ENCODE results near the gene KLHDC3. TPM values are rescaled to one million over a fixed set of nuclear protein-coding genes. Genes with fewer than 3 reads are reported as not detected.
"Not testable (repeated sequence)": the region's sequence is repeated elsewhere in the genome, so short reads cannot be mapped to it uniquely, and the experiment has no call there.

Gene KLHDC3
- total RNA-seq, 1 donor from 2014 or later: 52.1 TPM

DNA sequence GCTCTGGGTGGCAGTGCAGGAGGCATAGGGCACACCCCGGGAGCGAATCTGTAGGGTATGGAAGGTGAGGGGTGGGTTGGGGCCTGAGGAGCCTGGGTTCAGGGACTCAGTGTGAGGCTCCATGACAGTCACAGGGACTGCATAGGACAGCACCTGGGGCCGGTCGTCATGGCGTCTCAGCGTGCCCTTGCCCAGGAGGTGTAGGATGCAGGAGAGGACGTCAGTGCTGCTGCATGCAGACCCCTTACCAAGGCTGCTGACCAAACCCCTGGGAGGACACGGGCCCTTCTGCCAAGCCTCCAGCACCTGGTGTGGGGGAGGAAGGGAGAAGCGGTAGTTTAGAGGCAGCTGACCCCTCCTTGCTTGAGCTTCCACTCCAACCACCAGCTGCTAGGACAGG, 23.7 kb downstream of the KLHDC3 start:
- TF ChIP-seq POLR2A (IDR thresholded peaks at IDR 0.05) (no peak), POLR2AphosphoS5 (IDR thresholded peaks at IDR 0.05; ENCODE audit: insufficient read depth in 1 of 2, low read depth in 1 of 2) (no peak)
- TF ChIP-seq, protein P1, sequence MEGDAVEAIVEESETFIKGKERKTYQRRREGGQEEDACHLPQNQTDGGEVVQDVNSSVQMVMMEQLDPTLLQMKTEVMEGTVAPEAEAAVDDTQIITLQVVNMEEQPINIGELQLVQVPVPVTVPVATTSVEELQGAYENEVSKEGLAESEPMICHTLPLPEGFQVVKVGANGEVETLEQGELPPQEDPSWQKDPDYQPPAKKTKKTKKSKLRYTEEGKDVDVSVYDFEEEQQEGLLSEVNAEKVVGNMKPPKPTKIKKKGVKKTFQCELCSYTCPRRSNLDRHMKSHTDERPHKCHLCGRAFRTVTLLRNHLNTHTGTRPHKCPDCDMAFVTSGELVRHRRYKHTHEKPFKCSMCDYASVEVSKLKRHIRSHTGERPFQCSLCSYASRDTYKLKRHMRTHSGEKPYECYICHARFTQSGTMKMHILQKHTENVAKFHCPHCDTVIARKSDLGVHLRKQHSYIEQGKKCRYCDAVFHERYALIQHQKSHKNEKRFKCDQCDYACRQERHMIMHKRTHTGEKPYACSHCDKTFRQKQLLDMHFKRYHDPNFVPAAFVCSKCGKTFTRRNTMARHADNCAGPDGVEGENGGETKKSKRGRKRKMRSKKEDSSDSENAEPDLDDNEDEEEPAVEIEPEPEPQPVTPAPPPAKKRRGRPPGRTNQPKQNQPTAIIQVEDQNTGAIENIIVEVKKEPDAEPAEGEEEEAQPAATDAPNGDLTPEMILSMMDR (IDR thresholded peaks at IDR 0.05): no peak
- peaks cover 0 to 42% of the 10 kb centered on the region in 2 donors for H3K36me3 ChIP-seq
- intact Hi-C loops (cut with DNase I): no loop called here
- H3K27me3 ChIP-seq: no peaks in the 10 kb centered on the region
- H3K4me3 ChIP-seq: no peak overlapping the region
- no peak for DNase-seq (ENCODE audit: extremely low spot score in 2 of 2)
- H3K4me1 ChIP-seq: no peaks in the 10 kb centered on the region
- H3K27ac ChIP-seq: no peak overlapping the region
- no peaks in the 10 kb centered on the region for H3K9me3 ChIP-seq

DNA sequence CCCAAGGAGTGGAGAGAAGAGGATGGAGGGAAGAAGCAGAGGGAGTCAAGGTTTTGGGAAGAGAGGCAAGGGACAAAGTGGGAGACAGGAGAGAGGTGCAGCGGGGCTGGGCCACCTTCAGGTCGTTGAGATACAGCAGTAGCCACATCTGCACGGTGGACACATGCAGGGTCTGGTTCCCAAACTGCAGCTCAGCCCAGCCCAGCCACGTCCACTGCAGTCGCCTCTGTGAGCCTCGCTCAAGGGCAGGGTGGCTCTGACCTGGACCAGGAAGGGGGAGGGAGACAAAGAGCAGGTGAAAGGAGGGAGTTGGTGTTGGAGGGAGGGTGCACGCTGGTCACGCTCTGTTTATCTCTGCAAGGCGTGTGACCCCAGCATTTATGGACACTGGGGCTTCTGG, 24.7 kb downstream of the KLHDC3 start:
- no peak for TF ChIP-seq POLR2A (IDR thresholded peaks at IDR 0.05)
- TF ChIP-seq, protein P1 (IDR thresholded peaks at IDR 0.05): no peak
- no peak for TF ChIP-seq POLR2AphosphoS5 (IDR thresholded peaks at IDR 0.05; ENCODE audit: insufficient read depth in 1 of 2, low read depth in 1 of 2)
- DNase-seq (ENCODE audit: extremely low spot score in 2 of 2): no peak
- Histone ChIP-seq H3K27ac (no peak overlapping the region), H3K4me1 (no peaks in the 10 kb centered on the region), H3K27me3 (no peaks in the 10 kb centered on the region), H3K9me3 (no peaks in the 10 kb centered on the region), H3K36me3 (peaks cover 0 to 47% of the 10 kb centered on the region in 2 donors), H3K4me3 (no peak overlapping the region)
- intact Hi-C loops (cut with DNase I): no loop called here

GRCh38 chr6:43040542-43041257, 26.7 kb downstream of the KLHDC3 start:
- Histone ChIP-seq H3K4me3 (no peak overlapping the region), H3K27ac (no peak overlapping the region), H3K36me3 (peaks cover 0 to 53% of the 10 kb centered on the region in 2 donors), H3K9me3 (no peaks in the 10 kb centered on the region), H3K4me1 (no peaks in the 10 kb centered on the region), H3K27me3 (no peaks in the 10 kb centered on the region)
- no peak for DNase-seq (ENCODE audit: extremely low spot score in 2 of 2)
- intact Hi-C loops (cut with DNase I): no loop called here
- TF ChIP-seq POLR2A (IDR thresholded peaks at IDR 0.05) (no peak), POLR2AphosphoS5 (IDR thresholded peaks at IDR 0.05; ENCODE audit: insufficient read depth in 1 of 2, low read depth in 1 of 2) (no peak)
- TF ChIP-seq, protein P1 (IDR thresholded peaks at IDR 0.05): no peak

DNA sequence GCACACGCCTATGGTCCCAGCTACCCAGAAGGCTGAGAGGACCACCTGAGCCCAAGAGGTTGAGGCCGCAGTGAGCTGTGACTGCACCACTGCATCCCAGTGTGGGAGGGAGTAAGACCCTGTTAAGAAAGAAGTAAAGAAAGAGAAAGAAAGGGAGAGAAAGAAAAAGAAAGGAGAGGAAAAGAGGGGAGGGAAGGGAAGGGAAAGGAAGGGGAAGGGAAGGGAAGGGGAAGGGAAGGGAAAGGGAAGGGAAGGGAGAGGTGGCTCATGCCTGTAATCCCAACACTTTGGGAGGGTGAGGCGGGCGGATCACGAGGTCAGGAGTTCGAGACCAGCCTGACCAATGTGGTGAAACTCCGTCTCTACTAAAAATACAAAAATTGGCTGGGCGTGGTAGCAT, 27.4 kb downstream of the KLHDC3 start:
- peaks cover 0 to 60% of the 10 kb centered on the region in 2 donors for H3K36me3 ChIP-seq
- DNase-seq (ENCODE audit: extremely low spot score in 2 of 2); intact Hi-C loops (cut with DNase I); H3K9me3 ChIP-seq; H3K27me3 ChIP-seq; H3K4me1 ChIP-seq; H3K4me3 ChIP-seq; H3K27ac ChIP-seq: not testable (repeated sequence)

DNA sequence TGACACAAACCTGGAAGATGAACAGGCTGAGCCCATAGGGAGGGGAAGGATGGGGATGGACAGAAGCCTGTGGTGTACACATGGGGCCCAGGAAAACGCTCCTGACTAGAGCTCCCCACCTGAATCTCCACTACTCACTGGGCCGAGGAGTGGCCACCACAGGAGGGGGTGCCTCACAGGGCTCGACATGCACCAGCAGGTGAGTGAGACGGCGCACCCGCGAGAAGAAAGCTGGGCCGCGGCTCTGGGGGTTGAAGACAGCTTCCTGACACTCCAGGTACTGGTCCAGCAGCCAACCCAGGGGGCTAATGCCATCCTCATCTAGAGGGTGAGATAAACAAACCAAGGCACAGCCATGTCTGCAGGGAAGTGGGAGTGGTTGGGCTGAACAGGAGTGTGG, 29.3 kb downstream of the KLHDC3 start:
- Histone ChIP-seq H3K4me1 (no peaks in the 10 kb centered on the region), H3K9me3 (no peaks in the 10 kb centered on the region), H3K4me3 (no peak overlapping the region), H3K36me3 (peaks cover 0 to 59% of the 10 kb centered on the region in 2 donors), H3K27ac (no peak overlapping the region), H3K27me3 (no peaks in the 10 kb centered on the region)
- TF ChIP-seq, protein P1 (IDR thresholded peaks at IDR 0.05): no peak
- TF ChIP-seq POLR2AphosphoS5 (IDR thresholded peaks at IDR 0.05; ENCODE audit: insufficient read depth in 1 of 2, low read depth in 1 of 2) (no peak), POLR2A (IDR thresholded peaks at IDR 0.05) (no peak)
- intact Hi-C loops (cut with DNase I): no loop called here
- no peak for DNase-seq (ENCODE audit: extremely low spot score in 2 of 2)

Data from vagina (tissue), 2 donors.